Measurements from ENCODE around the gene NME3. TPM values are rescaled to one million over a fixed set of nuclear protein-coding genes. Genes with fewer than 3 reads are reported as not detected.
"Not testable (repeated sequence)": the region's sequence is repeated elsewhere in the genome, so short reads cannot be mapped to it uniquely, and the experiment has no call there.

NME3 gene
- total RNA-seq, 1 experiment from 2014 or later: 12.9 TPM

- in situ Hi-C loops (cut with HindIII; ENCODE audit: low pct_unique_long_range_greater_than_20kb, low sequenced_read_pairs); DNase-seq (ENCODE audit: low read depth, low spot score): not testable (repeated sequence)
Measured at GRCh38 chr16:1799263-1799662, 27.9 kb upstream of the NME3 start.

- in situ Hi-C loops (cut with HindIII; ENCODE audit: low pct_unique_long_range_greater_than_20kb, low sequenced_read_pairs): no loop called here
- DNase-seq (ENCODE audit: low read depth, low spot score): no peak
Measured at GRCh38 chr16:1794908-1795666, 23.7 kb upstream of the NME3 start.

- DNase-seq (ENCODE audit: low read depth, low spot score): no peak
- in situ Hi-C loops (cut with HindIII; ENCODE audit: low pct_unique_long_range_greater_than_20kb, low sequenced_read_pairs): no loop called here
Measured at GRCh38 chr16:1794221-1794871, 23.0 kb upstream of the NME3 start.

GRCh38 chr16:1793578-1794220, 22.4 kb upstream of the NME3 start, which contains the start of gene IGFALS:
IGFALS (minus strand) TSS chr16:1793705; CDS start chr16:1793652, 53 bp downstream.
- in situ Hi-C loops (cut with HindIII; ENCODE audit: low pct_unique_long_range_greater_than_20kb, low sequenced_read_pairs): no loop called here

GRCh38 chr16:1792836-1793577, 21.7 kb upstream of the NME3 start:
- no peak for DNase-seq (ENCODE audit: low read depth, low spot score)
- in situ Hi-C loops (cut with HindIII; ENCODE audit: low pct_unique_long_range_greater_than_20kb, low sequenced_read_pairs): no loop called here

More at GRCh38 chr16:1793578-1794220, 22.4 kb upstream of the NME3 start, which contains the start of gene IGFALS:
- DNase-seq (ENCODE audit: low read depth, low spot score): no peak

- DNase-seq (ENCODE audit: low read depth, low spot score): no peak
- in situ Hi-C loops (cut with HindIII; ENCODE audit: low pct_unique_long_range_greater_than_20kb, low sequenced_read_pairs): no loop called here
Measured at GRCh38 chr16:1791943-1792812, 20.8 kb upstream of the NME3 start.

- DNase-seq (ENCODE audit: low read depth, low spot score): no peak
- in situ Hi-C loops (cut with HindIII; ENCODE audit: low pct_unique_long_range_greater_than_20kb, low sequenced_read_pairs): no loop called here
Measured at GRCh38 chr16:1791256-1791942, 20.1 kb upstream of the NME3 start.

GRCh38 chr16:1790611-1791255, 19.4 kb upstream of the NME3 start:
- in situ Hi-C loops (cut with HindIII; ENCODE audit: low pct_unique_long_range_greater_than_20kb, low sequenced_read_pairs): no loop called here

GRCh38 chr16:1790261-1790610, 18.9 kb upstream of the NME3 start:
- in situ Hi-C loops (cut with HindIII; ENCODE audit: low pct_unique_long_range_greater_than_20kb, low sequenced_read_pairs): no loop called here
- DNase-seq (ENCODE audit: low read depth, low spot score): no peak

More at GRCh38 chr16:1790611-1791255, 19.4 kb upstream of the NME3 start:
- no peak for DNase-seq (ENCODE audit: low read depth, low spot score)

- in situ Hi-C loops (cut with HindIII; ENCODE audit: low pct_unique_long_range_greater_than_20kb, low sequenced_read_pairs): no loop called here
- DNase-seq (ENCODE audit: low read depth, low spot score): no peak
Measured at GRCh38 chr16:1789643-1790045, 18.3 kb upstream of the NME3 start.

- in situ Hi-C loops (cut with HindIII; ENCODE audit: low pct_unique_long_range_greater_than_20kb, low sequenced_read_pairs): no loop called here
- no peak for DNase-seq (ENCODE audit: low read depth, low spot score)
Measured at GRCh38 chr16:1788708-1789100, 17.4 kb upstream of the NME3 start.

- in situ Hi-C loops (cut with HindIII; ENCODE audit: low pct_unique_long_range_greater_than_20kb, low sequenced_read_pairs): no loop called here
- no peak for DNase-seq (ENCODE audit: low read depth, low spot score)
Measured at GRCh38 chr16:1788095-1788707, 16.9 kb upstream of the NME3 start.

- in situ Hi-C loops (cut with HindIII; ENCODE audit: low pct_unique_long_range_greater_than_20kb, low sequenced_read_pairs): no loop called here
- DNase-seq (ENCODE audit: low read depth, low spot score): no peak
Measured at GRCh38 chr16:1787322-1788094, 16.2 kb upstream of the NME3 start.

- DNase-seq (ENCODE audit: low read depth, low spot score): no peak
- in situ Hi-C loops (cut with HindIII; ENCODE audit: low pct_unique_long_range_greater_than_20kb, low sequenced_read_pairs): no loop called here
Measured at GRCh38 chr16:1787056-1787321, 15.6 kb upstream of the NME3 start.

- in situ Hi-C loops (cut with HindIII; ENCODE audit: low pct_unique_long_range_greater_than_20kb, low sequenced_read_pairs): no loop called here
- DNase-seq (ENCODE audit: low read depth, low spot score): no peak
Measured at GRCh38 chr16:1786242-1787055, 15.1 kb upstream of the NME3 start.

All from SK-MEL-5 (cell line).